DND-41 (cell line): ENCODE measurements around the gene ADAMTSL2.

ENCODE experiments used
- EZH2 ChIP-seq: IDR thresholded peaks from 3 replicates; pipeline ENCODE4 v1.6.1; 2012; ENCODE audit warnings: borderline replicate concordance, low read depth, mild to moderate bottlenecking, moderate library complexity, low read length, inconsistent platforms; ENCODE audit not compliant: severe bottlenecking
- TF ChIP-seq, protein P1 (sequence below): IDR thresholded peaks from 2 replicates; pipeline ENCODE4 v1.5.1; 2012; ENCODE audit warnings: borderline replicate concordance, low read length, moderate library complexity, mild to moderate bottlenecking; ENCODE audit not compliant: poor library complexity, severe bottlenecking; ENCODE audit errors: extremely low read depth

DNA sequence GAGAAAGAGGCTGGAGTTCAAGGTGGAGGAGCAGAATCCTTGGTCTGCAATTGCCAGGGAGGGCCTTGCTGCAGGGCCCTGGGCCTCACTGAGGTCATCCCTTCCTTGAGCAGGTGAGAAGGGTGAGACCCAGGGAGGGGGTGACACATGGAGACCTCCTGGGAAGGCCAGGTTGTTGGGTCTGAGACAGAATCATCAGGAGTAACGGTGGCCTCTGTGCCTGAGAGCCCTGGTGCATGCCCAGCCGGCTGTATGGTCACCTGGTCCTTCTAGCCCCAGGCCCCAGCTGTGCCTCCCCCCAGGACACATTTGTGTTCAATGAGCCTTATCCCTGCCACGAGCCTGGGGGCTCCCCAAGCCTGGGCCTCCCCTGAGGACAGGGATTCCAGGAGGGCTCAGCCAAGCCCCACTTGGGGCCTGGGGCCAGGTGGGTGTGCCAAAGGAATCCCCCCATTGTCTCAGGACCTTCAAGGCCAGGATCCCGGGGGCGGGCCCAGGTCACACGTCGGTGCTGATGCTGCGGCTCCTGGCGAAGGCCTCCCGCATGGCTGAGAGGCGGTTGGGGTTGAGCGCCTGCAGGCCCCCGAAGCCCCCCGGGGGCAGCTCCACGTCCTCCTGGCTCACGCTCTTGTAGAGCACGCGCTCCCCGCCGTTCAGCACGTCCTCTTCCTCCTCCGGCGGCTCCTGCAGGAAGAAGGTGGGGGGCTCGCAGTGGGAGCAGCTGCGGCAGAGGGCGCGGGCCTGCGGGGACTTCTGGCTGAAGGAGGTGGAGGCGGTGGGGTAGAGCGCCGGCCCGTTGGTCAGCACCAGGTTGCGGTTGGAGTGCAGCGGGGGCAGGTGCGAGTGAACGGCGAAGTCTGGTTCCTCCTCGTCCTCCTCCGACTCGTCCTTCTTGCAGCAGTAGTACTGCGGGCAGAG is 44.3 kb downstream of the ADAMTSL2 start:
- TF ChIP-seq, protein P1, sequence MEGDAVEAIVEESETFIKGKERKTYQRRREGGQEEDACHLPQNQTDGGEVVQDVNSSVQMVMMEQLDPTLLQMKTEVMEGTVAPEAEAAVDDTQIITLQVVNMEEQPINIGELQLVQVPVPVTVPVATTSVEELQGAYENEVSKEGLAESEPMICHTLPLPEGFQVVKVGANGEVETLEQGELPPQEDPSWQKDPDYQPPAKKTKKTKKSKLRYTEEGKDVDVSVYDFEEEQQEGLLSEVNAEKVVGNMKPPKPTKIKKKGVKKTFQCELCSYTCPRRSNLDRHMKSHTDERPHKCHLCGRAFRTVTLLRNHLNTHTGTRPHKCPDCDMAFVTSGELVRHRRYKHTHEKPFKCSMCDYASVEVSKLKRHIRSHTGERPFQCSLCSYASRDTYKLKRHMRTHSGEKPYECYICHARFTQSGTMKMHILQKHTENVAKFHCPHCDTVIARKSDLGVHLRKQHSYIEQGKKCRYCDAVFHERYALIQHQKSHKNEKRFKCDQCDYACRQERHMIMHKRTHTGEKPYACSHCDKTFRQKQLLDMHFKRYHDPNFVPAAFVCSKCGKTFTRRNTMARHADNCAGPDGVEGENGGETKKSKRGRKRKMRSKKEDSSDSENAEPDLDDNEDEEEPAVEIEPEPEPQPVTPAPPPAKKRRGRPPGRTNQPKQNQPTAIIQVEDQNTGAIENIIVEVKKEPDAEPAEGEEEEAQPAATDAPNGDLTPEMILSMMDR, result no peak
- TF ChIP-seq EZH2, result no peak
